Bronchial epithelial cell (primary cell): ENCODE measurements around the gene LMO7. TPM values are rescaled to one million over a fixed set of nuclear protein-coding genes. Genes with fewer than 3 reads are reported as not detected.
"Not testable (repeated sequence)": the region's sequence is repeated elsewhere in the genome, so short reads cannot be mapped to it uniquely, and the experiment has no call there.

Experiments
- DNase-seq: peaks from one replicate; pipeline ENCODE4 v3.0.0-alpha.2; 2010; ENCODE audit warnings: low read depth
- FAIRE-seq: peaks from 2 replicates; lab custom pipeline; 2011; peaks lifted over from hg19 to GRCh38; lab: Jason Lieb, UNC
- H3K27me3 ChIP-seq: 2 replicates; pipeline ENCODE4 v1.5.1; 2011; ENCODE audit warnings: low read length; ENCODE audit not compliant: control insufficient read depth, insufficient read depth
- H3K36me3 ChIP-seq: 2 replicates; pipeline ENCODE4 v1.5.1; 2011; ENCODE audit warnings: low read length; ENCODE audit not compliant: control insufficient read depth, insufficient read depth
- H3K4me3 ChIP-seq: 2 replicates; pipeline ENCODE4 v1.5.1; 2011; ENCODE audit warnings: mild to moderate bottlenecking, low read depth, low read length, control low read depth
- CTCF ChIP-seq: IDR thresholded peaks from 2 replicates; pipeline ENCODE4 v1.5.1; 2011; ENCODE audit warnings: mild to moderate bottlenecking, moderate library complexity, low read length, control low read depth, inconsistent platforms; ENCODE audit not compliant: insufficient read depth, severe bottlenecking
- total RNA-seq: library from RNA; depleted of rRNA; stranded (reverse); fragments of >200 nt; gene quantifications from 2 replicates; pipeline ENCODE4 v1.2.1, GENCODE V29; 2014

Gene LMO7
- total RNA-seq, 1 donor from 2014 or later = 150 TPM

- no peak for DNase-seq
- no peak for FAIRE-seq
- no peaks in the 10 kb centered on the region for H3K27me3 ChIP-seq
- no peak for TF ChIP-seq CTCF
- no peak overlapping the region for H3K4me3 ChIP-seq
- H3K36me3 ChIP-seq = no peaks in the 10 kb centered on the region
Measured at GRCh38 chr13:75690607-75691006, 54.5 kb downstream of the LMO7 start.

GRCh38 chr13:75691183-75691582, 55.1 kb downstream of the LMO7 start:
- Histone ChIP-seq H3K36me3 (no peaks in the 10 kb centered on the region), H3K4me3 (no peak overlapping the region), H3K27me3 (no peaks in the 10 kb centered on the region)
- no peak for FAIRE-seq
- peak; percentile 96 for DNase-seq
- no peak for TF ChIP-seq CTCF

GRCh38 chr13:75693227-75693626, 57.1 kb downstream of the LMO7 start:
- Histone ChIP-seq H3K4me3 (no peak overlapping the region), H3K27me3 (no peaks in the 10 kb centered on the region), H3K36me3 (no peaks in the 10 kb centered on the region)
- TF ChIP-seq CTCF = no peak
- DNase-seq (no peak), FAIRE-seq (no peak)

- no peaks in the 10 kb centered on the region for H3K36me3 ChIP-seq
- peak; percentile 89 for DNase-seq
- H3K4me3 ChIP-seq = no peak overlapping the region
- H3K27me3 ChIP-seq = no peaks in the 10 kb centered on the region
- no peak for TF ChIP-seq CTCF
- no peak for FAIRE-seq
Measured at GRCh38 chr13:75694722-75695121, 58.6 kb downstream of the LMO7 start.

GRCh38 chr13:75695908-75696307, 59.8 kb downstream of the LMO7 start:
- not testable (repeated sequence) for H3K27me3 ChIP-seq, FAIRE-seq, H3K36me3 ChIP-seq, H3K4me3 ChIP-seq
- peak; percentile 79 for TF ChIP-seq CTCF
- peak; percentile 78 for DNase-seq

GRCh38 chr13:75699062-75699461, 62.9 kb downstream of the LMO7 start:
- DNase-seq (no peak), FAIRE-seq (no peak)
- TF ChIP-seq CTCF = no peak
- Histone ChIP-seq H3K27me3 (no peaks in the 10 kb centered on the region), H3K36me3 (no peaks in the 10 kb centered on the region), H3K4me3 (no peak overlapping the region)

- FAIRE-seq, DNase-seq, H3K4me3 ChIP-seq, H3K36me3 ChIP-seq, H3K27me3 ChIP-seq: not testable (repeated sequence)
Measured at GRCh38 chr13:75699717-75700116, 63.6 kb downstream of the LMO7 start.
